ENCODE measurements around the gene NEMP1.

Gene NEMP1

GRCh38 chr12:57106021-57106708, 27.6 kb upstream of the NEMP1 start:
- DNase-seq: no peak

- DNase-seq: no peak
These were observed 26.6 kb upstream of the NEMP1 start for GRCh38 chr12:57105011-57105753.

GRCh38 chr12:57104292-57104910, 25.8 kb upstream of the NEMP1 start:
- DNase-seq: no peak

GRCh38 chr12:57103856-57104255, 25.3 kb upstream of the NEMP1 start:
- DNase-seq: no peak

- DNase-seq: no peak
These were observed 23.5 kb upstream of the NEMP1 start for GRCh38 chr12:57101892-57102695.

GRCh38 chr12:57099766-57100165, 21.2 kb upstream of the NEMP1 start:
- no peak for DNase-seq

GRCh38 chr12:57099047-57099714, 20.6 kb upstream of the NEMP1 start:
- no peak for DNase-seq

GRCh38 chr12:57098546-57098945, 20.0 kb upstream of the NEMP1 start:
- DNase-seq: no peak

GRCh38 chr12:57097554-57097835, 18.9 kb upstream of the NEMP1 start:
- DNase-seq: no peak

- no peak for DNase-seq
These were observed 18.4 kb upstream of the NEMP1 start for GRCh38 chr12:57096748-57097553.

GRCh38 chr12:57096099-57096572, 17.5 kb upstream of the NEMP1 start:
- no peak for DNase-seq

GRCh38 chr12:57095440-57095839, 16.8 kb upstream of the NEMP1 start:
- DNase-seq: no peak

GRCh38 chr12:57094208-57095160, 15.9 kb upstream of the NEMP1 start:
- no peak for DNase-seq

GRCh38 chr12:57093415-57094207, 15.0 kb upstream of the NEMP1 start:
- DNase-seq: peak; percentile 69

GRCh38 chr12:57092876-57093414, 14.4 kb upstream of the NEMP1 start:
- no peak for DNase-seq

GRCh38 chr12:57092529-57092862, 13.9 kb upstream of the NEMP1 start:
- no peak for DNase-seq

- no peak for DNase-seq
These were observed 13.3 kb upstream of the NEMP1 start for GRCh38 chr12:57091638-57092528.

GRCh38 chr12:57090924-57091637, 12.5 kb upstream of the NEMP1 start:
- DNase-seq: no peak

All from CD4-positive, alpha-beta T cell treated with Interleukin-21 for 1 hour (primary cell).